Progenitor cell of endocrine pancreas (in vitro differentiated cells): ENCODE measurements around the gene MYLK. TPM values are rescaled to one million over a fixed set of nuclear protein-coding genes. Genes with fewer than 3 reads are reported as not detected.
"Not testable (repeated sequence)": the region's sequence is repeated elsewhere in the genome, so short reads cannot be mapped to it uniquely, and the experiment has no call there.

Source experiments
- DNase-seq: peaks from one replicate; pipeline ENCODE4 v3.0.0; 2021; ENCODE audit warnings: low spot score; ENCODE audit not compliant: unreplicated experiment
- H3K27ac Mint-ChIP-seq: 2 replicates; pipeline ENCODE4 v1.8.0; 2021; ENCODE audit warnings: mild to moderate bottlenecking, moderate library complexity, mixed read lengths
- H3K27me3 Mint-ChIP-seq: 2 replicates; pipeline ENCODE4 v1.8.0; 2021; ENCODE audit warnings: mixed read lengths
- H3K36me3 Mint-ChIP-seq: 2 replicates; pipeline ENCODE4 v1.8.0; 2022; ENCODE audit warnings: mixed read lengths; ENCODE audit not compliant: insufficient read depth
- H3K4me1 Mint-ChIP-seq: 2 replicates; pipeline ENCODE4 v1.8.0; 2021; ENCODE audit warnings: low read depth, mixed read lengths
- H3K4me3 Mint-ChIP-seq: 2 replicates; pipeline ENCODE4 v1.8.0; 2021; ENCODE audit warnings: low read depth, mild to moderate bottlenecking, moderate library complexity, mixed read lengths
- H3K9me3 Mint-ChIP-seq: 2 replicates; pipeline ENCODE4 v1.8.0; 2021; ENCODE audit warnings: low read depth, mixed read lengths
- total RNA-seq: library from RNA; stranded (reverse); gene quantifications from 2 replicates; pipeline ENCODE4 v1.2.1, GENCODE V29; 2021
- TF ChIP-seq, protein P1 (sequence below): fragments of 200-600 bp; sonication (generic); IDR thresholded peaks from one replicate; pipeline ENCODE4 v1.5.0; 2021; ENCODE audit warnings: antibody characterized with exemption, mild to moderate bottlenecking; ENCODE audit not compliant: unreplicated experiment

Gene MYLK
- total RNA-seq, 1 donor from 2014 or later, result 1.1 TPM

DNA sequence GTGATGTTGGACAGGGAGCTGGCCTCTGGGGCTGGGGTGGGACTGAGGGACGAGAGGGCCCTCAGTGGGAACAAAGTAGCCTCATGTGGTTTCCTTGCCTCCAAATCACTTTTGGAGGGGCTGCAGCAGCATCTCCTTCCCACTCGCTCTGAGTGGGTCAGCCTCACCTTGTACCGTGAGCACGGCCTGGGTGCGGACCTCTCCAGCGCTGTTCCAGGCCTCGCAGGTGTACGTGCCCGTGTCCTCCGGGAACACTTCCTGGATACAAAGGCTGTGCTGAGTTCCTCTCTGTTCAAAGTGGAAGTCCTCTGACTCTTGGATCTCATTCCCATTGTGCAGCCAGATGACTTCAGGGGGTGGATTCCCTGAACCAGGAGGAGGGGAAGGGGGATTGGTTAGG lies 175.6 kb downstream of the MYLK start:
- H3K27ac Mint-ChIP-seq, result no peak overlapping the region
- TF ChIP-seq, protein P1, sequence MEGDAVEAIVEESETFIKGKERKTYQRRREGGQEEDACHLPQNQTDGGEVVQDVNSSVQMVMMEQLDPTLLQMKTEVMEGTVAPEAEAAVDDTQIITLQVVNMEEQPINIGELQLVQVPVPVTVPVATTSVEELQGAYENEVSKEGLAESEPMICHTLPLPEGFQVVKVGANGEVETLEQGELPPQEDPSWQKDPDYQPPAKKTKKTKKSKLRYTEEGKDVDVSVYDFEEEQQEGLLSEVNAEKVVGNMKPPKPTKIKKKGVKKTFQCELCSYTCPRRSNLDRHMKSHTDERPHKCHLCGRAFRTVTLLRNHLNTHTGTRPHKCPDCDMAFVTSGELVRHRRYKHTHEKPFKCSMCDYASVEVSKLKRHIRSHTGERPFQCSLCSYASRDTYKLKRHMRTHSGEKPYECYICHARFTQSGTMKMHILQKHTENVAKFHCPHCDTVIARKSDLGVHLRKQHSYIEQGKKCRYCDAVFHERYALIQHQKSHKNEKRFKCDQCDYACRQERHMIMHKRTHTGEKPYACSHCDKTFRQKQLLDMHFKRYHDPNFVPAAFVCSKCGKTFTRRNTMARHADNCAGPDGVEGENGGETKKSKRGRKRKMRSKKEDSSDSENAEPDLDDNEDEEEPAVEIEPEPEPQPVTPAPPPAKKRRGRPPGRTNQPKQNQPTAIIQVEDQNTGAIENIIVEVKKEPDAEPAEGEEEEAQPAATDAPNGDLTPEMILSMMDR, result no peak
- DNase-seq, result no peak
- no peaks in the 10 kb centered on the region for H3K4me1 Mint-ChIP-seq
- H3K4me3 Mint-ChIP-seq, result no peak overlapping the region
- H3K36me3 Mint-ChIP-seq, result no peaks in the 10 kb centered on the region
- H3K27me3 Mint-ChIP-seq, result peaks cover 4% of the 10 kb centered on the region
- no peaks in the 10 kb centered on the region for H3K9me3 Mint-ChIP-seq

DNA sequence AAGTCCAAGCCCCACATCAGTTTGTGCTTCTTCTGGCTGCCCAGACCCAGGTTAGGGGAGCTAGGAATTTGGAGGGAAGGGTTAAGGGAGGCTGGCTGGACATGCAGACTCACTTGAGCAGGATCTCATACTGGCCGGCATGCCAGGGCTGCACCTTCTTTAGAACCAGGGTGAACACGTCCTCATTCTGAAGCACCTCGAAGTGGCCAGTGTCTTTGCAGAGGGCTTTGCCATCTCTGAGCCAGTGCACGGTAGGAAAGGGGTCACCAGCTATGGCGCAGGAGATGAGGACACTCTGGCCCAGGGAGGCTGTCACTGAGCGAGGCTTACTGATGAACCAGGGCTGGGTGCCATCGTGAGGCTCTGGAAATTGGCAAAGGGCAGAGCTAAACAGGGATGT lies 176.5 kb downstream of the MYLK start:
- H3K9me3 Mint-ChIP-seq, H3K27me3 Mint-ChIP-seq, DNase-seq, H3K27ac Mint-ChIP-seq, H3K4me3 Mint-ChIP-seq, H3K36me3 Mint-ChIP-seq, H3K4me1 Mint-ChIP-seq: not testable (repeated sequence)

DNA sequence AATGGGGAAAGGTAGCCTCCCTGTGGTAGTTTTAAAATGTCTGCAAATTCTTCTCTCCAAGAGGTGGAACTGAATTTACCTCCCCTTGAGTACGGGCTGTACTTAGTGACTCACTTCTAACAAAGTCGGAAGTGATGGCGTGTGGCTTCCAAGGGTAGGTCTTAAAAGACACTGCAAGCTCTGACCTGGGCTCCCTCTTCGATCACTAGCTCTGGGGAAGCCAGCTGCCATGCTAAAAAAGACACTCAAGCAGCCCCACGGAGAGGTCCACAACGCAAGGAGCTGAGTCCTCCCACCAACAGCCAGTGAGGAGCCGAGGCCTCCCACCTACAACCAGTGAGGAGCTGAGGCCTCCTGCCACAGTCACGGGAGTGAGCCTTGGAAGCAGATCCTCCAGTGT lies 177.3 kb downstream of the MYLK start:
- TF ChIP-seq, protein P1, result no peak
- peaks cover 4% of the 10 kb centered on the region for H3K27me3 Mint-ChIP-seq
- no peak overlapping the region for H3K27ac Mint-ChIP-seq
- no peak overlapping the region for H3K4me3 Mint-ChIP-seq
- peaks cover 5% of the 10 kb centered on the region for H3K4me1 Mint-ChIP-seq
- H3K36me3 Mint-ChIP-seq, result no peaks in the 10 kb centered on the region
- DNase-seq, result no peak
- H3K9me3 Mint-ChIP-seq, result no peaks in the 10 kb centered on the region

DNA sequence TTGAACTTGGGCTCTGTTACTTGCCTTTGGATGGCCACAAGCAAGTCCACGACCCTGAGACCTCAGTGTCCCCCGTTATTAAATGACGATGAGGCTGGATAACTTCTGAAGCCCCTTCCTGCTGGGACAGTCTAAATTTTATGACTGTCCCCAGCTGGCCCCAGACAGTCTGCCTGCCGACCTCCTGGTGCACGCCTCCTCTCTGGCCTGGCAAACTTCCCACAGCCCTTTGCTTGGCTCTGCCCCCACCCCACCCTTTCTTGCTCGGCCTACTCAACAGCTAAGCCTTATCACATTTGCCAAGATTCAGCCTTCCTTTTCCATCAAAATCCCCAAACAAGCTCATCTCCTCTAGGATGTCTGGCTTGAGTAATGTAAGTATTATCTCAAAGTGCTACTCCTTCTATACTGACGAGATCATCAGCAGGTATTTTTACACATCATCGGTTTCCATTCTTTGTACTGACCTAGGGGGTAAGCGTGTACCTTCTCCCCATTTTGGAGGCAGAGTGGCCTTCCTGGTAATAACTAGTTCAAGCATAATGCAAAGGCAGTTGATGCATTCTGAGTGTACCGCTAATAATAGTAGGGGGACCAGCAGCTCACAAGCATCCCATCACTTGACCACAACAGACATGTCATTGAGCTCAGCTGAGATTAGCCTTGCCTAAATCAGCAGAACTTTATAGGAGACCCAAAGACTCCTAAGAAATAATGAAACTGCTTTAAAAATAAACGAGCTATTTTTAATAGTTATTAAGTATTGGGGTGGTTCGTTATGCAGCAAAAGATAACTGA lies 178.4 kb downstream of the MYLK start:
- TF ChIP-seq, protein P1, result no peak
- DNase-seq, result no peak
- Mint-ChIP-seq H3K4me3 (no peak overlapping the region), H3K4me1 (peaks cover 13% of the 10 kb centered on the region), H3K27me3 (peaks cover 5% of the 10 kb centered on the region), H3K9me3 (no peaks in the 10 kb centered on the region), H3K36me3 (no peaks in the 10 kb centered on the region), H3K27ac (no peak overlapping the region)

DNA sequence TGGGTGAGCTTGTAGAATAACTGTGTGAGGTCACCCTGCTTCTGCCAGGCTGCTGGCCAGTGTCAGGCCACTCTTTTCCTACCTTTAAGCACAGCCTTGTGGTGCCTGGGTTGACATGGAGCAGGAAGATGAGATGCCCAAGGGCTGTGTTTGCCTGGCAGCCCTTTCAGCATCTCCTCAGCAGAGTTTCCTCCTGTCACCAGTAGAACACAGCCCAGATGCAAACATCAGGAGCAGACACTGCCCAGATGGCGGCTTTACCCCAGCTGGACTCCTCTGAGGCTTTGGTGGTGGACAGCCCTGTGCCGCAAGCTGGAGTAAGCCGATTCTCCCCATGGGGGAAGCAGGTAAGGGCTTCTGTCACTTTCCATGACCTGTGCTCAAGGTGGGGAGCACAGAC lies 180.5 kb downstream of the MYLK start:
- Mint-ChIP-seq H3K27me3 (peaks cover 11% of the 10 kb centered on the region), H3K4me1 (peaks cover 14% of the 10 kb centered on the region)
- H3K36me3 Mint-ChIP-seq, DNase-seq, H3K9me3 Mint-ChIP-seq, H3K27ac Mint-ChIP-seq, H3K4me3 Mint-ChIP-seq: not testable (repeated sequence)

DNA sequence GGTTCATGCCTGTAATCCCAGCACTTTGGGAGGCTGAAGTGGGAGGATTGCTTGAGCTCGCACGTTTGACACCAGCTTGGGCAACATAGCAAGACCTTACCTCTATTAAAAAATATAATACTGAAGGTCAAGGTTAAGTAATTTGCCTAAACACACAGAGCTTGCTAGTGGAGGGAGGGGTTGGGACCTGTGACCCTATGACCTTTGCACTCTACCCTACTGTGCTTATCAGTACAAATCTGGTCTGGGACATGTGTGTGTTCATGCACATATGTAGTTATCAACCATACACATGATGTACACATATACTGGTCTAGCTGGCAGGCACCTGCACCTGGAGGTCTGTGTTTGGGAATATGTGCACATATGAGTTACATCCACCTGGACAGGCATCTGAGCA lies 181.4 kb downstream of the MYLK start:
- no peak overlapping the region for H3K27ac Mint-ChIP-seq
- H3K27me3 Mint-ChIP-seq, result peaks cover 15% of the 10 kb centered on the region
- DNase-seq, result no peak
- H3K36me3 Mint-ChIP-seq, result no peaks in the 10 kb centered on the region
- H3K9me3 Mint-ChIP-seq, result no peaks in the 10 kb centered on the region
- peaks cover 17% of the 10 kb centered on the region for H3K4me1 Mint-ChIP-seq
- TF ChIP-seq, protein P1, result no peak
- no peak overlapping the region for H3K4me3 Mint-ChIP-seq
